SH-SY5Y (cell line): ENCODE results near the gene STRN.

ENCODE experiments used
- GATA2 ChIP-seq: IDR thresholded peaks from 2 replicates; pipeline ENCODE4 v1.6.1; 2011; ENCODE audit warnings: mild to moderate bottlenecking, low read depth, low read length
- GATA3 ChIP-seq: IDR thresholded peaks from 2 replicates; pipeline ENCODE4 v1.6.1; 2011; ENCODE audit warnings: low read depth, mild to moderate bottlenecking, low read length, moderate library complexity

- TF ChIP-seq GATA3 (no peak), GATA2 (no peak)
Observed at GRCh38 chr2:36854241-36854640, 112.1 kb downstream of the STRN start.
